Left forelimb (tissue), 1 donor: ENCODE data around the gene CELA1.

Experiments used
- DNase-seq: peaks from one replicate; pipeline ENCODE4 v3.0.0-alpha.2; 2018; ENCODE audit warnings: low spot score

CELA1 gene

DNA sequence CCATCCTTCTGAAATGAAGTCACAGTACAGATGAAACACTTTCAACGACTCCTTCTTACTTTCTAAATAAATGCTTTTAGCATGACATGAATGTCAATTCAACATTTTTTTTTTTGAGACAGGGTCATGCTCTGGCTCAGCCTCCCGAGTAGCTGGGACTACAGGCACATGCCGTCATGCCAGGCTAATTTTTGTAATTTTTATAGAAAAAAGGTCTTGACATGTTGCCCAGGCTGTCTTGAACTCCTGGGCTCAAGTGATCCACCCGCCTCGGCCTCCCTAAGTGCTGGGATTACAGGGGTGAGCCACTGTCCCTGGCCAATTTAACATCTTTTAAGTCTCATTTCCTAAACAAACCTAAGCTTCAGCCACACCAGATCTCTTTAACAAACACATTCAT is 28.4 kb upstream of the CELA1 start:
- DNase-seq = no peak

DNA sequence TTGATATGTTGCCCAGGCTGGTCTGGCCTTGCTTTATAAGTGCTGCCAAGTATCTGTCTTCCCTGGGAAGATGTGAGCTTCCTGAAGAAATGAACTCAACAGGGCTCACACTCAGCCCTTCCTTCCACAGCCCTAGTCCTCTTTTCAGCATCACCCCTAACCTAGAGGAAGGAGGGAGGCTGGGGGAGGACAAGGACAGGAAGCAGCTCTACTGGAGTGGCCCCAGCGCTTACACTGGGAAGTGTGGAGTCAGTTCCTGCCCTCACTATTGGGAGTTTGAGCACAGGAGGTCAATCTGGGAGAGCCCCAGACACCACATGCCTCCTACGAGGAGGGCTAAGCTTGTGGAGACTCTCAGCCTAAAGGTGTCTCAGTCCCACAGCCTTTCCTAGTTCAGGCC is 27.9 kb upstream of the CELA1 start:
- DNase-seq = no peak

GRCh38 chr12:51373187-51373586 is 26.7 kb upstream of the CELA1 start:
- no peak for DNase-seq

DNA sequence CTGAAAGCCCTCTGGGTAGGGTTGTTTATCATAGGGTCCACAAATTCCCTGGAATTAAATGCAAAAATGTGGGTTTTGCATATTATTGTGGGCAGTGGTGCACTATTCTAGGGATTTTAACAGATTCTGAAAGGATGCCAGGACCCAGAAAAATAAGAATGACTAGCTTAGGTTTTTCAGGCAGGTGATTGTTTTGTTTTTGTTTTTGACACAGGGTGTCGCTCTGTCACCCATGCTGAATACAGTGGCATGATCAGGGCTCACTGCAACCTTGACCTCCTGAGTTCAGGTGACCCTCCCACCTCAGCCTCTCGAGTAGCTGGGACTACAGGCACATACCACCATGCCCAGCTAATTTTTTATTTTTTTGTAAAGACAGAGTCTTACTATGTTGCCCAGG is 25.5 kb upstream of the CELA1 start:
- no peak for DNase-seq

DNA sequence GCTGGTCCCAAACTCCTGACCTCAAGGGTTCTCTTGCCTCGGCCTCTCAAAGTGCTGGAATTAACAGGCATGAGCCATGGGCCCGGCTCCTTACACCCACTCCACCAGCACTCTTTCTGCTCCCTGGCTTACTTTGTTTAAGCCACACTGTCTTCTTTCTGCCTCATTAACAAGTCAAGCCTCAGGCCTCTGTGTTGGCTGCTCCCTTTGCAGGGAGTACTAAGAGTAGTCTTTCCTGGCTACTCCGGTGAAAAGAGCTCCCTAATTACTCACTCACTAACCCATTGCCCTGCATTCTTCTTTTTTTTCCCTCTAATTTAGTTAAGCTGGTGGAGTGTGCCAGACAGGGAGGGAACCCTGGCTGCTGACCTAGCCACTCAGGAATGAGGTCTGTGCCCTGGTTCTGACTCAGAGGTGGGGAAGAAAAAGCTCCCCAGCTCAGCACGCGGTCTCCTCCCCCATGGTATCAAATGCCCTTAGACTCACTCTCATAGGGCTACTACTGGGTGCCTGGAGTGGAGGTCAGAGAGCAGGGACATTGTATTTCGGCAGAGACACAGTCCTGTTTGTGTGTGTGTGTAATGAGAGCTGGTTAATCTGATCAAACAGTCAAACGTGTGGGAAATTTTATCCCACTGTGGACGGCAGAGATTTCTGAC is 24.9 kb upstream of the CELA1 start:
- no peak for DNase-seq

DNA sequence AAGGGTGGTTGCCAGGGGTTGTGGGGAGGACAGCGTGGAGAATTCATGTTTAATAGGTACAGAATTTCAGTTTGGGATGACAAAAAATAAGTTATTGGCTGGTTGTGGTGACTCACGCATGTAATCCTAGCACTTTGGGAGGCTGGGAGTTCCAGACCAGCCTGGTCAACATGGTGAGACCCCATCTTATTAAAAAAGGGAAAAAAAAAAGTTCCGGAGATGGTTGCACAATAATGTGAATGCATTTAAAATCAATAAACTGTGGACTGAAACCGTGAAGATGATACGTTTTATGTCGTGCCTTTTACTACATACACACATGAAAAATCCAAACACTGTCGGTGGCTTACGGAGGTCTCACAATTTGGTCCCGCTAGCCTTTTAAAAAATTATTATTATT is 24.2 kb upstream of the CELA1 start:
- no peak for DNase-seq

DNA sequence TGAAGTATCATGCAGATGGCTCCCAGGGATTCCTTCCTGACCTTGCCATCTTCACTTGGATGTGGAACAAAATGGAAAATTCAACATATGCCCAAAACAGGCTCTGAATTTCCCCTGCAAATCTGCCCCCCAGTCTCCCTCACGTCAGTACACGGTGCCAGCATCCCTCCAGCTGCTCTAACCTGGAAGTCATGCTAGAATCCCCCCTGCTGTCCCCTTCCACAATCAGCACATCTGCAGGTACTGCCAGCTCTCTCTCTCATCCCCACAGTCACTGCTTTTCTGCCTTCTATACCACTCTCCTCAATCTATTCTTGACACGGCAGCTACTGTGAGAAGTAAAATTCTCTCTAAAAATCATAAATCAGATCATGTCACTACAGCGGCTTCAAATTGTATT is 23.1 kb upstream of the CELA1 start:
- DNase-seq = no peak

- DNase-seq = no peak
Observed at GRCh38 chr12:51368640-51369517, 22.4 kb upstream of the CELA1 start.

DNA sequence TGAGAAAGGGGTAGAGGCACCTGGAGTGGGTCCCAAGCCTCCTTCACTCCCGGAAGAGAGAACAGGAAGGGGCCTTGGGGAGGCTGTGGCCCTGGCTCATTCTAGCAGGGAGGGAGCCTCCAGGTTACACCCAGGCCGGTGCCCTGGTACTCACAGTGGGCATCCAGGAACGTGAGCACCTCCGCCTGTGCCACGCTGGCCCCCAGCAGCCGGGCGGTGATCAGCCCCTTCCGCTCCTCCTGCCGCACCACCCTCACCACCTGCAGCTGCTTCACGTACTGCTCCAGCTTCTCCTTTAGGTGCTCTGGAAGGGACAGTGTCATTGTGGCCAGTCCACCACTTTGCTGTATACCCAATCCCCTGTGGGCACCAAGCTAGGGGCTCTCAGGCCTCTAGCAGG is 18.8 kb upstream of the CELA1 start:
- DNase-seq = no peak

DNA sequence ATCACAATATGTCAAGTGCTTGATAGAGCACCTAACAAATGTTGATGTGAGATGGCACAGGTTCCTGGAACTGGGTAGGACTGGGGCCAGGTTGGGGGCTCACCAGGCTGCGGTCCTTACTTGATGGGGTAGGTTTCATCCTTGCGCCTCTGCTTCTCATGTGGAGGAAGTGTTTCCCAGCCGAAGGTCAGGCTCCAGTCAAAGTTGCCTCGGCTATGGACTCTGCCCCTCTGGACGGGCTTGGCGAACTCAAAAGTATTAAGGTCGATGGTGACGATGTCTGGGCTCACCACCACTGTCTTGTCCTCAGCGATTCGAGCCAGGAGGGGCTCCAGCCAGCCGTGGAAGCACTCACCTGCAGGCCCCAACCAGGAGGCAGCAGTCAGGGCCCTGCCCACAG is 17.5 kb upstream of the CELA1 start:
- no peak for DNase-seq

- no peak for DNase-seq
Observed at GRCh38 chr12:51362747-51363342, 16.4 kb upstream of the CELA1 start.

DNA sequence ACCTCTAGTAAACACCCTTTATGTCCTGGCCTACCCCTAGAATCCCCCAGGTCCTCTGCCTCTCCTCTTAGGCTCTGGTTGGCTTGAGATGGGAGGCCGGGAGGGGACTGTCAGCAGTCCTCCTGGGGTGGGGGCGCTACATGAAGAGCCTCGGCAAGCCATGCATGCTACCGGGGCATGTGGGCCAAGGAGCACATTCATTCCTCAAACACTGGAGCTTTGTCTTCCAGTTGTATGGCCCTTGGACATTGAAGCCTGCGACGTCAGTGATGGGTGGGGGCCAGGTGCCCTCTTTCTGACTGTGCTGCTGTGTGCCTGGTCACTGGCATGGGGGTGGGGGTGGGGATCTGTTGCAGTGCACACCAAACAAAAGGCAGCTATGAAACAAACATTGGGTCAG is 15.8 kb upstream of the CELA1 start:
- no peak for DNase-seq

GRCh38 chr12:51361161-51362016 is 14.9 kb upstream of the CELA1 start:
- no peak for DNase-seq

DNA sequence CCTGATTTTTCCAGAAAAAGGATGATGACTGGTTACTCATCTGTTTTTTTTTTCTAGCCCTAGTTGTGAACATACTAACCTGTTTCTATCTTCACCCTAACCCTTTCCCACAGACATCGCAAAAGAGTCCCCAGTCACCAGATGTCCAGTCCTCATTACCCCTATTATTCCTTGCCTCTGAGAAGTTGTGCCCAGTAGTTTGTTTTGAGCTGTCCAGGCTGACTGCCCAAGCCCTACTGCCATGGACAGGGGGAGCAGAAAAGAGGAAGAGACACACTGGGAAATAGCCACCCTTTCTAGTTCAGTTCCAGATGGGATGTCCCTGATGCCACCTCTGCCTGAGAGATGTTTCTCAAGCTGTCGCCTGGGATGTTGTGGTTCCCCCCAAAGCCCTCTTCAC is 13.8 kb upstream of the CELA1 start:
- no peak for DNase-seq

GRCh38 chr12:51359851-51360250 is 13.4 kb upstream of the CELA1 start:
- DNase-seq = no peak

- DNase-seq = no peak
Observed at GRCh38 chr12:51358496-51358895, 12.0 kb upstream of the CELA1 start.

GRCh38 chr12:51357374-51358047 is 11.0 kb upstream of the CELA1 start:
- DNase-seq = no peak

- DNase-seq = no peak
Observed at GRCh38 chr12:51351913-51352532, 5.5 kb upstream of the CELA1 start.

DNA sequence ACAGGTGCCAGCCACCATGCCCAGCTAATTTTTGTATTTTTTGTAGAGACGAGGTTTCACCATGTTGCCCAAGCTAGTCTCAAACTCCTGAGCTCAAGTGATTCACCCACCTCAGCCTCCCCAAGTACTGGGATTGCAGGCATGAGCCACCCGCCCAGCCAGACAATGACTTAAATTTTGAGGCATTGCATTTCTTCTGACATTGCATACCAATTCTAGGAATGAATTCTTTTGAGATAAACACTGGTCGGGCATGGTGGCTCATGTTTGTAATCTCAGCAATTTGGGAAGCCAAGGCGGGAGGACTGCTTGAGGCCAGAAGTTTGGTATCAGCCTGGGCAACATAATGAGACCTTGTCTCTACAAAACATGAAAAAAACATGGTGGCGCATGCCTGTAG is 2.5 kb upstream of the CELA1 start:
- no peak for DNase-seq

DNA sequence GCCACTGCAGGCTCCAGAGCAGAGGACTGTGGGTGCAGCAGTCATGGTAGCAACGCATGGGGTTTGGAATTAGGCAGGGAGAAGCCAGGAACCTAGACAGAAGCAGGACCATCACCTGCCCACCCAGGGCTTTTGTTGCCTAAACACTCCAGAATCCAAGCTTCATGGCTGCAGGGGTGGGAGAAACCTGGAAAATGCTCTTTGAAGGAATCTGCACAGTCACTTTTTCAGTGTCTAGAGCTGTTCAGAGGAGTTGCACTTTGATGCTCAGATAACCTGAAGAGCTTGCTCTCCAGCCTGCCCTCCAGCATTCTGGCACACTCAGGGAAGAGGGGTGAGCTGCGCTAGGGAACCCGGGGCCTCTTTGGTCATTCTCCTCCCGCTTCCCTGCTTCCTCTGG is 1.6 kb upstream of the CELA1 start:
- no peak for DNase-seq

GRCh38 chr12:51345681-51346080 is 798 bp downstream of the CELA1 start:
- no peak for DNase-seq
